Loucy (cell line): ENCODE measurements around the gene FXYD2.

Source experiments
- CTCF ChIP-seq: fragments of 200-600 bp; sonication (generic); conservative IDR thresholded peaks from 2 replicates; pipeline ENCODE4 v1.5.1; 2014; ENCODE audit warnings: mild to moderate bottlenecking, antibody characterized with exemption, low read length
- EZH2phosphoT487 ChIP-seq: fragments of 200-600 bp; IDR thresholded peaks from 2 replicates; pipeline ENCODE4 v1.6.1; 2018; ENCODE audit warnings: antibody characterized with exemption, mild to moderate bottlenecking, moderate library complexity, borderline replicate concordance

- no peak for TF ChIP-seq CTCF
- TF ChIP-seq EZH2phosphoT487 = no peak
Observed at GRCh38 chr11:117869604-117870003, 45.1 kb upstream of the FXYD2 start.
